22Rv1 (cell line): ENCODE data around the gene R3HDM2.

ENCODE experiments used
- CTCF ChIP-seq: fragments of 450-650 bp; IDR thresholded peaks from 2 replicates; pipeline ENCODE4 v1.5.1; 2017; ENCODE audit warnings: mild to moderate bottlenecking
- ZFX ChIP-seq: fragments of 450-650 bp; IDR thresholded peaks from 2 replicates; pipeline ENCODE4 v1.6.1; 2017; ENCODE audit warnings: antibody characterized with exemption, borderline replicate concordance

- TF ChIP-seq CTCF (no peak), ZFX (no peak)
Measured at GRCh38 chr12:57225680-57226210, 205.1 kb downstream of the R3HDM2 start.
